ENCODE data around the gene CDH16.

CDH16 gene

GRCh38 chr16:66927918-66928649 is 9.4 kb upstream of the CDH16 start:
- no peak for DNase-seq (ENCODE audit: low spot score)

DNA sequence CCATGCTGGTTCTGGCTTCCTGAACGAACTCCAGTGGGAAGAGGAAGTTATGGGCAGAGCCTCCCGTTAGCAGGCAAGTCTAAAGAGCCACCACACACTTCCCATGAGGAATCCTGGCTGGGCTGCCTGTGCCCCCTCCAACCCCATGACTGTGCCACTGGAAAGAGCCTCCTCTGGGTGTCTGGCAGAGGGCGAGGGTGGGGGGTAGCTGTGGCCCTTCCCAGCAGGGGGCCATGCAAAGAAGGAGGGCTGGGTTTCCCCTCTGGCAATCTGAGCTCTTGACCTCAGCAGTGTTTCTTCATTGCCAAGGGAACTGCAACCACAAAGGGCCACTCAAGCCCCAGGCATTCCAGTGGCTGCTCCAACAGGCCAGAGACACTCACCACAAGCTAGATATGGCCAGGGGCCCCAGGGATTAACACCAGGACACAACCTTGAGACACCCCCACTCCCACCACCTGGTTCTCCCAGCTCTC is 8.3 kb upstream of the CDH16 start:
- no peak for DNase-seq (ENCODE audit: low spot score)

DNA sequence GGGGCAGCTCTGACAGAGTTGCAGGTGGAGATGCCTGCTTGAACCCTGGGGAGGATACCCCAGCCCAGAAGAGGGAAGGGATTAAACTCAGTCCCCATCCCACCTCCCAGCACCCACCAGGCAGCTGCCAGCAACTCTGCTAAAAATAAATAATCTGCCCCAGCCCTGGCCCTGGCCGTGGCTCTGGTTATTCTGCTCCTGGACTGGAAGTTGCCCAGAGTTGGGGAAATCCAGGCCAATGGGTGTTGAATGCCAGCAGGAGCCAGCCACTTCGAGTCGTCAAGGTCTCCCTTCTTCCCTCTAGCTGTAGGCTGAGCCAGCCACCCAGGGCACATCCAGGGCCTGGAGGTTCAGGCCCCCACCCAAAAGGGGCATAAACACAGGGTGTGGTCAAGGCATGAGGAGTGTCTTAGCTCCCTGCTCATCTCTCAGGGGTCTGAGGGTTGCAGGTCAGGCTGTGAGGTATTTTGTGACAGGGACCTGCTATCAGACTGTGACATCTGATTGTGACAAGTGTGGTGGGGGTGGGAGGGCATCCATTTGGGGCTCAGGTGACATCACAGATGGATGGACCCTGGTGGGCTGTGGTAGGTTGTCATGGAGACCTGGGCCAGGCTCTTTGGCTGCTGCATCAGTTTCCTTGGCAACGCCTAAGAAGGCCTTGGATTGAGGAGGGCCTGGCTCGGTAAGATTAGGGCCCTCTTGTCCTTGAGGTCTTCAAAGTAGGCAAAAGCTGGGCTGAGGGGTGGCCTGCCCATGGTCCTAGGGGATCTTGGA is 7.7 kb upstream of the CDH16 start:
- peak; percentile 39 for DNase-seq (ENCODE audit: low spot score)

DNA sequence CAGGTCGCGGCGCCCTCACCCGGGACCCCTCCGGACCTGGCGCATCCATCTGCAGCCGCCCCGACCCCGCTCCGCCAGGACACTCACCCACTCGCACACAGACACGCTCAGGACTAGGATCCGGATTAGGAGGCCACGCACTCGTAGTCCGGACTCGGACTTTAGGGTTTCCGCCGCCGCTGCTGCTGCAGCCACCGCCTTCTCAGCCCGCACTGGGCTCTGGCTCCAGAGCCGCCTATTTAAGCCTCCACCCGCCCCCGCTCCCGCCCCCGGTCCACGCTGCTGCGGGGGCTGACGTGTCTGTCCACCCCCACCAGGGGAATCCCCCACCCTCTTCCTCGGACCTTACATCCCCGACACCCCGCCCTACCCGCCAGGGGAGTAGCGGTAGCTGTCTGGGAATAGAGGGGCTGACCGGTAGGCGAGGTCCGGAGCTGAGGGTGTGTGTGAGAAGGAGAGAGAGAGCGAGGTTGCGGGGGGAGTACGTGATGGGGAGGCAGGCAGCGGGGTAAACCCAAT is 6.7 kb upstream of the CDH16 start, which contains the start of gene RRAD:
Gene RRAD, minus strand, starts transcription at position 214 of the 519 bp plus-strand sequence. CDS start 356 bp downstream, outside the sequence.
- DNase-seq (ENCODE audit: low spot score): no peak

DNA sequence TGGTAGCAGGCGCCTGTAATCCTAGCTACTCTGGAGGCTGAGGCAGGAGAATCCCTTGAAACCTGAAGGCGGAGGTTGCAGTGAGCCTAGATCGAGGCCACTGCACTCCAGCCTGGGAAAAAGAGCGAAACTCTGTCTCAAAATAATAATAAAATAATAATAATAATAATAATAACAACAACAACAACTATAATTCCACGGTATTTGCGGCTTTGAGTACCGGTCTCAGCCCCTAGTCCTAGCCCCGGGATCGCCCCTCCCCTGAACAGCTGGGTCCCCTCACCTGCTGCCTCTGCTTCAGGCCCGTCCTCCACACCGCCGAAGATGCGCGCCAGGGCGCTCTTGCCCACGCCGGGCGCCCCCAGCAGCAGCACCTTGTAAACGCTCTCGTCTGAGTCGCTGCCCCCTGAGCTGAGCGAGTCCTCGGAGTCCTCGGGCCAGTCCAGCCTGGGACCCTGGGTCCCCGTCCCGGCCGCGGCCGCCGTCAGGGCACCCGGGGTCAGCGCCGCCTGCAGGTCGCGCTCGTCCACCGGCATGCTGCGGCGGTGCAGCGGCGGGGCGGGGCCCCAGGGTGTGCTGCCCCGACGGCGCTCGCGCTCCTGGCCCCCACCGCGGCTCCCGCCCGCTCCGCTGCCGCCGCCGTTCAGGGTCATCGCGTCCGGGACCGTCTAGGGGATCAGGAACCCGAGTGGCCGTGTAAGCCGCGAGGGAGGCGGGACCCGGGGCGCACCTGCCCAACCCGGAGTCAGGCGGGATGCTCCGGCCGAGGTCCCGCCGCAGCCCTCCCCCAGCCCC is 6.0 kb upstream of the CDH16 start:
- no peak for DNase-seq (ENCODE audit: low spot score)

DNA sequence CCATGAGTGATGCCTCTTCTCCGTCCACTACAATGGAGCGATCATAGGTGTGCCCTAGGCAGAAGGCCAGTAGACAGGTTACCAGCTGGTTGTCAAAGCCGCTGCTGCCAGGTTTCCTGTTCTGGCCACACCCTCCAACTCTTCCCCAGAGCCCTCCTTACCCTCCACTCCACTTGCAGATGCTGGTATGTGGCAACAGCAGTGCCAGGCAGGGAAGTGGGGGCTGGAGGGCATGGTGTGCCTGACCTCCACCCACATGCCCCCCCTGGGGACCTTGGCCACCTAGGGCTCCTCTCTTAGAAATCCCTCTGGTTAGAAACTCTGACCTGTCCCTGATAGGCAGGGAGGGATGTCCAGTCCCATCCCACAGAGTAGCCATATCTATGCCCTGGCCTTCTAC is 5.2 kb upstream of the CDH16 start:
- no peak for DNase-seq (ENCODE audit: low spot score)

- no peak for DNase-seq (ENCODE audit: low spot score)
These were observed 4.6 kb upstream of the CDH16 start for GRCh38 chr16:66923247-66923731.

- DNase-seq (ENCODE audit: low spot score): no peak
These were observed 3.2 kb upstream of the CDH16 start for GRCh38 chr16:66921729-66922450.

DNA sequence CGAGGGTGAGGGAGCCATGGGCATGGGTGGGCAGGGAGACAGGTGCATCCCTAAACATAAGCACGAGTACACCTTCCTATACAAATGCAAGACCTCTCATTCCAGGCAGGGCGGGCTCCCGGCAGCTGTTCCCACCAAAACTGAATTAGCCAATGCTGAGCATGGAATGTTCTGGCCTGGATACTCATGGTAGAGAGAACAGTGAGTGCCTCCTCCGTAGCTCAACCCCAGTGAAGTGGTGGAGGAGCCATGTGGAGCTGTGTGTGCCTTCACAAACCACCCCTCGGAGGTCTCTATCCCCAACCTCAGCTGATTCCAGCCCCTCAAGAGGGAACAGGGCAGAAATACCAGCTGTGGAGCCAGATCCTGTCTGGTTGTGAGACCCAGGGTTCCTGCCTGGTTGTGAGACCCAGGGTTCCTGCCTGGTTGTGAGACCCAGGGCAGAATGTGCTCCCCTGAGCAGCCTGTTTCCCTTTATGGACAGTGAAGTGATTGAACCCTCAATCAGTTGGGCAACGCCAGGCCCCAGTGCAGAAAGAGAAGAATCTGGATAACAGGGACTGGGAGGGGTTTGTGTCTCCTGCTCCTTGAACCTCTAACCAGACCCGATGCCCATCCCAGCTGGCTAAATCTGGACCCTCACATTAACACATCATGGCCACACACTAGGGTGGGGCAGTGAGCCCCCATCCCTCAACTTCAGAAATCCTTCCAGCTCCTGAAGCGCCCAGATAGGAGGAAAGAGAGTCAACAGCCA is 2.4 kb upstream of the CDH16 start:
- no peak for DNase-seq (ENCODE audit: low spot score)

DNA sequence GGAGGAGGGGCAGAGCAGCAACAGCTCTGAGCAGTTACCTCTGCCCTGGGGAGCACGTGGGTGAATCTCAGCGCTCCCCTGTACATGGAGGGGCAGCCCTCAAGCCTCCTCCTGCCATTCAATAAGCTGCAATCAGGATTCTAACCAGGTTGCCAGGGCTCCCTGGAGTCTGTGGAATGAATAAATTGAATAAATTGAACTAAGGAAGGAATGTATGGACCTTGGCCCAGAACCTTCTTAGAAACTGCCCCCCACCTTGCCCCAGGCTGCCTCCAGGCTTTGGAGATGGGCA is 1.6 kb upstream of the CDH16 start:
- DNase-seq (ENCODE audit: low spot score): no peak

DNA sequence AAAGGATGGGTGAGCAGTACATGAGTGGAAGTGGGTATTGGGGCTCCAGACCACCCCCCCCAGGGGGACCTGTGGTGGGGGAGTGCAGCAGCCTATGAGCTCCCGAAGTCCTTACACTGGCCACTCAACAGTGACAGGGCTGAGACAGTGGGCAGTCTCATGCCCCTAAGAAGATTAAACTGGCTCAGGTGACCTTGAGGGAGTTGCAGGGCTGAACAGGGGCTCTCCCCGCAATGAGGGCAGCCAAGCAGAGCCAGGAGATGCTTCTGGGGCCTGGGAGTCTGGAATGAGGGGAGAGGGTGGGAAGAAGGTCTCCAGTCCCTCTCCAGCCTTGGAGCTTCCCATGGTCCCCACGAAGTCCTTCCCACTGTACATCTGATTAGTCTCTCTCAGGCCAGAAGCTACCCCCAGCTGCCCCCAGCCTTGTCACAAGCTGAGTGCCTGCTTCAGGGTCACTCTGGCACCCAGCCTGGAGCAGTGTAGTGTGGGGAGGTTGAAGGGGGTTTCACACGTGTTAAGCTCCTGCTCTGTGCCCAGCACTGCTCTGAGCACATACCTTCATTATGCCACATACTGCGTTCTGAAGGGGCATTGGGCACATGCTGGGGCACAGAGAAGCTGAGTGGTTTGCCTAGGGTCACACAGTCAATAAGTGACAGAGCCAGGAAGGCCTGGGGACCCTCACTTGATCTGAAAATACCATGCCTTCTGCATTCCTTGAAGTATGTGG is 1.0 kb upstream of the CDH16 start:
- no peak for DNase-seq (ENCODE audit: low spot score)

DNA sequence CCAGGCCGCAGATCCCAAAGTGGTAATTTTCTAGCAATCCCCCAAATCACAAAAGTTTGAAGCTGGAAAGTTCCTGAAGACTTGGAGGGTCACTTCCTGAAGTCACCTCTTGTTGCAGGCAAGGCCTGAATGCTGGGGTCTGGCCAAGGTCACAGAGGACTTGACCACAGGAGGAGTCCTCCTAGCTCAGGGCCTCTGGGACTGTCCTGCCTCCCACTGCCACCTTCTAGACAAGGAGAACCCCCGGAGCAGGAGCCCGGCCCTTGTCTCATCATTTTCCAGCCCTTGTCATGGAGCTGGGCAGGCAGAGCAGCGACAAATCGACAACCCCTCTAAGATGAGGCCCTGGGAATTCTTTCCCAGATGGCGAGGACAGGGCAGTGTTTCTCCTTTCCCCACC is 330 bp downstream of the CDH16 start:
- no peak for DNase-seq (ENCODE audit: low spot score)

DNA sequence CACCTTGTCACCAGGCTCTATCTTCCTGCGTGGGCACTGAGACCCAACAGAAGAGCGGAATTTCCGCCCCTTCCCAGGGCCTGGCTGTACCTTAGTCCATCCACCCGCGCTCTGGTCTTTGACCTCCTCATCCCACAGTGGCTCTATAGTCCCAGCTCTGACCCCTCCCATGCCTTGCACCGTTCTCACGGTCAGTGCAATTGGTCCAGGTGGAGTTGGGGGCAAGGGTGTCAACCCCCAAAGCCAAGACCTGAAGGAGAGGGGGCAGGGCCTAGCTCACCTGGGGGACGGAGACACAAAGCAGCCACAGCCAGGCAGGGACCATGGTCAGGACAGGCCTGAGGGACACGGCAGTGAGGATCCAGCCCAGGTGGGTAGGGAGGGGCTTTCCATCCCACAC is 944 bp downstream of the CDH16 start:
- DNase-seq (ENCODE audit: low spot score): no peak

DNA sequence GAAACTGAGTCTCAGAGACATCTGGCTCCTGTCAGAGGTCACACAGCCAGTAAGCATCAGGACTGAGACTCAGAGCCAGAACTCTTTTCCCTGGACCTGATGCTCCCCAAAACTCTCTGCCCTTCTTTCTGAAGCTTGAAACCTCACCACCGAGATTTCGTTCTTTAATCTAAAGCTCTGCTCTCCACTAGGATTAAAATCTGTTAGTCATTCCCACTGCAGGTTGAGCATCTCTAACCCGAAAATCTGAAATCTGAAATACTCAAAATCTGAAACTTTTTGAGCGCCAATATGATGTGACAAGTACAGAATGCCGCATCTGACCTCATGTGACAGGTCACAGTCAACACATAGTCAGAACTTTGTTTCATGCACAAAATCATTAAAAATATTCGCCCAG is 2.2 kb downstream of the CDH16 start:
- DNase-seq (ENCODE audit: low spot score): no peak

GRCh38 chr16:66915041-66915440 is 3.6 kb downstream of the CDH16 start:
- no peak for DNase-seq (ENCODE audit: low spot score)

DNA sequence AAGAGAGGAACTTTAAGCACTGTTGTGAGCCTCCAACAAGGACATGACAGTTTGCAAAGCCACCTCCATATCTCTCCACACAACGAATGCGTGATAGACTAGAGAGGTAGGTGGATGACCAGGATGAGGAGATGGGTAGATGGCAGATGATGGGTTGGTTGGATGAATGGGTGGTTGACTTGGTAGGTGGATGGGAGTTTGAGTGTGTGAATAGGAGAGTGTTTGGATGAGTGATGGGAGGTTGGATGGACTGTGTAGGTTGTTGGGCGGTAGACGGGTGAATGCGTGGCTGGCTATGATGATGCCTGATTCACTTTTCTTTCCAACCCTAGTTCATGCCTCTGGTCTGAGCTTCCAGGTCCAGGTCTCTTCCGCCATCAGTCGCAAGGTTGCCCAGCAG is 4.1 kb downstream of the CDH16 start:
- no peak for DNase-seq (ENCODE audit: low spot score)

- no peak for DNase-seq (ENCODE audit: low spot score)
These were observed 5.0 kb downstream of the CDH16 start for GRCh38 chr16:66913711-66914110.

DNA sequence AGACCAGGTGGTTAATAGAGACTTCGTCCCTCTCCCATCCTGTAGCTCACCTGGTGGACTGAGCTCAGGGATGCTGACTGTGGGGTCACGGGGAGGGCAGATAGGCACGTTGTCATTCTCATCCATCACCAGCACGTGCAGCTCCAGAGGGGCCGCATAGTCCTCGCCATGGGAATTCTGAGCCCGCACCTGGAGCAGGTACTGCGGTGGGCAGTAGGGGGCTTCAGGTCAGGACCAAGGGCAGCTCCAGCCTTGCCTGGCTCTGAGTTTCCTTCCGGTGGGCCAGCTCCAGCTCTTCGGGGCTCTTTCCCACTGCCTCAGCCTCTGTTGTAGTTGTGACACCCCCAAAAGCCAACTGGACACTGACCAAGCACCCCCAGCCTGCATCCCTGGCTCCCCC is 5.6 kb downstream of the CDH16 start:
- DNase-seq (ENCODE audit: low spot score): no peak

GRCh38 chr16:66911801-66912200 is 6.9 kb downstream of the CDH16 start:
- DNase-seq (ENCODE audit: low spot score): no peak

DNA sequence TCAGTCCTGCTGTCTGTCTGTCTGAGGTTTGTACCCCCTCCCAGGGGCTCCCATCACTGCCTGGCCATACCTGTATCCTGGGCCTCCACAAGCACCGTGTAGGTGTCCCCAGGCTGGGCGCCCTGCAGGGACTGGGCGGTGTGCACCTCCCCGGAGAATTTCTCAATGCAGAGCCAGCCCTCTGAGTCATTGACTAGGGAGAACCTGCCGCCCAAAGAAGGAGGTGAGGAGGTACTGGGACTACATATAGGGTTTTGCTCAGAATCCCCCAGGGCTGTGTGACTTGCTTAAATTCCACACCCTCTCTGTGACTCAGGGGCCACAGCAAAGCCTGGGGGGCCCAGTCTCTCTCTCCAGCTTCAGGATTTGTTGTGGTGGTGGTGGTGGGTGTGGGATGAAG is 7.6 kb downstream of the CDH16 start:
- DNase-seq (ENCODE audit: low spot score): no peak

Measured in putamen (tissue), 1 donor.